ENCODE data around the gene SEMA6B.

DNA sequence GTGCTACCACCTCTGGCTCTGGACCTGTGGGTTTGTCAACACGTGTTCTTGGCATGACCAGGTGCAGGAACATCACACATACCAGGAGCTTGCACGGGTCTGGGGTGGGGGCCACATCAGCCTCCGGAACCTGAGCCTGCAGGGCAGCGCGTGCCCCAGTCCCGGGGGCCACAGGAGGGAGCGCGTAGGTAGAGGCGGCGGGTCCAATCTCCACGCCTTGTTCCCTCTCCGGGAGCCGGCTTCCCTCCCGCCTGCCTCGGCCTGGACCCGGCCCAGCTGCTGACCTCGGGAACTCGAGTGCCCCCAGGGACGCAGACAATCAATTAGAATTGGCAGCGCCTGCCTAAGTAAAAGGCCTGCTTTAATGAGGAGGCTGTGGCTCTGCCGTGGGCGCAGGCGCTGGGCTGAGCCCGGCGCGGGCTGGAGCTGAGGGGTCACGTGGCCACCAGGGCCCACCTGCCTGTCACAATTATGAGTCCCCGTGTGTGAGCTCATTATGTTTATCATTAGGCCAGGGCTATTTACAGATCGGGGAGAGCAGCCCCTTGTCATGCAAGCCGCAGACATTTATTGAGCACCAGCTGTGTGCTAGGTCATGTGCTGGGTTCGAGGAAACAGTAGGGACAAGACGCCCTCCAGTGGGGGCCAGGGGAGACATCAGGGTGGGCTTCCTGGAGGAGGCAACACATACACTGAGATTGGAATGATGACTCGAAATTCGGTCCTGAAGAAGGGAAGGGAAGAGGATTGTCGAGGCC lies 47.6 kb upstream of the SEMA6B start:
- TF ChIP-seq, protein P1, sequence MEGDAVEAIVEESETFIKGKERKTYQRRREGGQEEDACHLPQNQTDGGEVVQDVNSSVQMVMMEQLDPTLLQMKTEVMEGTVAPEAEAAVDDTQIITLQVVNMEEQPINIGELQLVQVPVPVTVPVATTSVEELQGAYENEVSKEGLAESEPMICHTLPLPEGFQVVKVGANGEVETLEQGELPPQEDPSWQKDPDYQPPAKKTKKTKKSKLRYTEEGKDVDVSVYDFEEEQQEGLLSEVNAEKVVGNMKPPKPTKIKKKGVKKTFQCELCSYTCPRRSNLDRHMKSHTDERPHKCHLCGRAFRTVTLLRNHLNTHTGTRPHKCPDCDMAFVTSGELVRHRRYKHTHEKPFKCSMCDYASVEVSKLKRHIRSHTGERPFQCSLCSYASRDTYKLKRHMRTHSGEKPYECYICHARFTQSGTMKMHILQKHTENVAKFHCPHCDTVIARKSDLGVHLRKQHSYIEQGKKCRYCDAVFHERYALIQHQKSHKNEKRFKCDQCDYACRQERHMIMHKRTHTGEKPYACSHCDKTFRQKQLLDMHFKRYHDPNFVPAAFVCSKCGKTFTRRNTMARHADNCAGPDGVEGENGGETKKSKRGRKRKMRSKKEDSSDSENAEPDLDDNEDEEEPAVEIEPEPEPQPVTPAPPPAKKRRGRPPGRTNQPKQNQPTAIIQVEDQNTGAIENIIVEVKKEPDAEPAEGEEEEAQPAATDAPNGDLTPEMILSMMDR (optimal IDR thresholded peaks at IDR 0.05 in 1 of 3, IDR thresholded peaks at IDR 0.05 in 1 of 3, conservative IDR thresholded peaks at IDR 0.05 in 1 of 3; ENCODE audit: extremely low read depth in 1 of 3, insufficient read depth in 2 of 3, low read length in 3 of 3) = peak in 1 of 3 experiments; percentile 9
- TF ChIP-seq EZH2 (IDR thresholded peaks at IDR 0.05; ENCODE audit: low read length) = no peak

All from keratinocyte (primary cell).